Tibial artery (tissue), 4 donors: Measurements from ENCODE around the gene EFNA5.

ENCODE experiments used
- DNase-seq, 2 donors: peaks; one replicate each; pipeline ENCODE4 v3.0.0-alpha.2; 2019
- H3K27ac ChIP-seq, 2 donors: fragments of 200-600 bp; sonication (generic) in 1 of 2; 1 replicate in 1 of 2; 2 replicates in 1 of 2; pipeline ENCODE4 v1.5.1; 2018 to 2019; ENCODE audit warnings: mild to moderate bottlenecking in 1 of 2
- H3K27me3 ChIP-seq, 2 donors: fragments of 200-600 bp; sonication (generic) in 1 of 2; one replicate each; pipeline versions ENCODE4 v1.5.1 to v1.6.0; 2016 to 2019
- H3K36me3 ChIP-seq, 3 donors: fragments of 200-600 bp; sonication (generic) in 2 of 3; one replicate each; pipeline ENCODE4 v1.5.1; 2016 to 2019; ENCODE audit warnings: mild to moderate bottlenecking in 2 of 3
- H3K4me1 ChIP-seq, 4 donors: fragments of 200-600 bp; sonication (generic) in 2 of 4; 1 replicate in 3 of 4; 2 replicates in 1 of 4; pipeline ENCODE4 v1.5.1; 2016 to 2019
- H3K4me3 ChIP-seq, 2 donors: fragments of 200-600 bp; sonication (generic) in 1 of 2; 1 replicate in 1 of 2; 2 replicates in 1 of 2; pipeline ENCODE4 v1.5.1; 2018 to 2019; ENCODE audit warnings: mild to moderate bottlenecking in 2 of 2
- H3K9me3 ChIP-seq, 3 donors: fragments of 200-600 bp; sonication (generic) in 1 of 3; one replicate each; pipeline ENCODE4 v1.5.1; 2016 to 2019
- intact Hi-C: fragments of 100-400 bp; cut with DNase I; formaldehyde crosslinking; loops from one replicate; pipeline ENCODE4 v1.15.0; 2023; ENCODE audit warnings: low total_unique reads
- TF ChIP-seq, protein P1 (sequence below), 2 experiments: fragments of 200-600 bp in 1 of 2; fragments of 450-650 bp in 1 of 2; IDR thresholded peaks; one replicate each; pipeline ENCODE4 v1.5.1; 2017 to 2019; ENCODE audit warnings: antibody characterized with exemption in 2 of 2, mild to moderate bottlenecking in 1 of 2, moderate library complexity in 1 of 2

Gene EFNA5

DNA sequence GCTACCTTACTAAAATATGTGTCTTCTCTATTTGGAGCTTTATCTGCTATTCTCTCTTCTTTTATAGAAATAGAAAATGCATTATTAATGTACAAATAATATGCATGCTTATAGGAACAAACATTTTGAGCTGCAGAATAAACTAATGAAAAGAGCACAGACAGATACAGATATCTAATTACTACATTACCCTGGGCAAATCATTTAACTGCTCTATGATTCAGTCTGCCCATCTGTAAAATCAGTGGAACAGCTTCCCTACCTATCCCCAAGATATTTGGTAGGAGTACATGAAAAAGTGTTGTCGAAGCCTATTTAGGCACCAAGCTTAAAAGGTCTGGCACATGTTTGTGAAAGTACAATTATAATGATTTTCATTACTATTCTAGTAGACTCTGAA lies 166.3 kb downstream of the EFNA5 start:
- Histone ChIP-seq H3K4me1 (peaks cover 0 to 3% (median 0%) of the 10 kb centered on the region in 4 donors), H3K4me3 (no peak overlapping the region), H3K27me3 (no peaks in the 10 kb centered on the region), H3K9me3 (no peaks in the 10 kb centered on the region), H3K27ac (no peak overlapping the region), H3K36me3 (no peaks in the 10 kb centered on the region)
- TF ChIP-seq, protein P1, sequence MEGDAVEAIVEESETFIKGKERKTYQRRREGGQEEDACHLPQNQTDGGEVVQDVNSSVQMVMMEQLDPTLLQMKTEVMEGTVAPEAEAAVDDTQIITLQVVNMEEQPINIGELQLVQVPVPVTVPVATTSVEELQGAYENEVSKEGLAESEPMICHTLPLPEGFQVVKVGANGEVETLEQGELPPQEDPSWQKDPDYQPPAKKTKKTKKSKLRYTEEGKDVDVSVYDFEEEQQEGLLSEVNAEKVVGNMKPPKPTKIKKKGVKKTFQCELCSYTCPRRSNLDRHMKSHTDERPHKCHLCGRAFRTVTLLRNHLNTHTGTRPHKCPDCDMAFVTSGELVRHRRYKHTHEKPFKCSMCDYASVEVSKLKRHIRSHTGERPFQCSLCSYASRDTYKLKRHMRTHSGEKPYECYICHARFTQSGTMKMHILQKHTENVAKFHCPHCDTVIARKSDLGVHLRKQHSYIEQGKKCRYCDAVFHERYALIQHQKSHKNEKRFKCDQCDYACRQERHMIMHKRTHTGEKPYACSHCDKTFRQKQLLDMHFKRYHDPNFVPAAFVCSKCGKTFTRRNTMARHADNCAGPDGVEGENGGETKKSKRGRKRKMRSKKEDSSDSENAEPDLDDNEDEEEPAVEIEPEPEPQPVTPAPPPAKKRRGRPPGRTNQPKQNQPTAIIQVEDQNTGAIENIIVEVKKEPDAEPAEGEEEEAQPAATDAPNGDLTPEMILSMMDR (IDR thresholded peaks at IDR 0.05): no peak
- DNase-seq: no peak
- intact Hi-C loops: no loop called here

DNA sequence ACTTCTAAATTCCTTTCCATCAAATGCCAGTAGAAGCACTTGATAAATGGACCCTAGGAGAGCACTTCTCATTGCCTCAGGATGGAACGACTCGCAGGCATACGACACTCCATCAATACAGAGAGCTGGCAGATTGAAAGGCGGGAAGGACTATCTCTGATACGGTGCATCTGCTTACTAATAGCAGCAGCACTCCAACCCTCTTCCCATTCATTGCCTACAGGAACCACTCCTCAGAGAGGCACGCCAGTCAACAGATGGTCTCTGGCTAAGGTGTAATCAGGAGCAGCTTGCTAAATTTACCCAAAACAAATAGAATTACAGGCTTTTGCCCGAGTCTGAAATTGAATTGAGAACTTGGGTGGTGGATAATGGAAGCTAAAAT lies 168.1 kb downstream of the EFNA5 start:
- H3K9me3 ChIP-seq: no peaks in the 10 kb centered on the region
- no peaks in the 10 kb centered on the region for H3K36me3 ChIP-seq
- peaks cover 0 to 6% (median 0%) of the 10 kb centered on the region in 4 donors for H3K4me1 ChIP-seq
- TF ChIP-seq, protein P1 (IDR thresholded peaks at IDR 0.05): no peak
- intact Hi-C loops: no loop called here
- no peak overlapping the region for H3K27ac ChIP-seq
- H3K27me3 ChIP-seq: no peaks in the 10 kb centered on the region
- no peak overlapping the region for H3K4me3 ChIP-seq
- no peak for DNase-seq

DNA sequence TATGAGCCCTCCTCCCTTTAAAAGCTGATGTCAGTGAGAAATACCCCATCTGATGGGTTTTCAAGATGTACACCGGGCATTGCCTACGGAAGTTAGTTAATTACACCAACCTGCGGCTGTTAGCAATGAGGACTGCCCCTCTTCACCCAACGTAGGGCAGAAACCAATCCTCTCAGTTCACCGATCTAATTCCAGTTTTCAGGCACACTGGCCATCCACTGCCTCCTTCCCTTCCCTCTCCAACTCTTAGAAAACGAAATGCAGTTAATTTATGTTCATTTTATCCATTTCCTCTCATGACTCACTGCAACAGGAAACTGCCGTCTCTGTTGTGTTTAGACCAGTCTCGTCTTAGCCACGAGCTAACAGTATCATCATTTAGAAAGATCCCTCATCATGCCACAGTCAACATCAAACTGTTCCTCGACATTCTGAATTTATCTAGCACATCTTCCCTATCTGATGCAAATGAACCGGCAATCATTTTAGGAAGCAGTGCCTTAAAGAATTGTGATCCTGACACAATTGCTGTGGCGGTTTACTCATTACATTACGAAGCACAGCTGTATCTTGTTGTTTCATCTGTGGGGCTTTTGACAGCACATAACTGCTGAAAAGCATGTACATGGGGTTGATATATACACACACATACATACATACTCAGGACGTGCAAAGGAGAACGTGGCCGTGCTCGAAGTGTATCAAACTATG lies 168.6 kb downstream of the EFNA5 start:
- peaks cover 0 to 6% (median 0%) of the 10 kb centered on the region in 4 donors for H3K4me1 ChIP-seq
- no peaks in the 10 kb centered on the region for H3K36me3 ChIP-seq
- H3K27me3 ChIP-seq: no peaks in the 10 kb centered on the region
- H3K4me3 ChIP-seq: no peak overlapping the region
- intact Hi-C loops: no loop called here
- TF ChIP-seq, protein P1 (IDR thresholded peaks at IDR 0.05): no peak
- H3K27ac ChIP-seq: no peak overlapping the region
- DNase-seq: no peak
- H3K9me3 ChIP-seq: no peaks in the 10 kb centered on the region

DNA sequence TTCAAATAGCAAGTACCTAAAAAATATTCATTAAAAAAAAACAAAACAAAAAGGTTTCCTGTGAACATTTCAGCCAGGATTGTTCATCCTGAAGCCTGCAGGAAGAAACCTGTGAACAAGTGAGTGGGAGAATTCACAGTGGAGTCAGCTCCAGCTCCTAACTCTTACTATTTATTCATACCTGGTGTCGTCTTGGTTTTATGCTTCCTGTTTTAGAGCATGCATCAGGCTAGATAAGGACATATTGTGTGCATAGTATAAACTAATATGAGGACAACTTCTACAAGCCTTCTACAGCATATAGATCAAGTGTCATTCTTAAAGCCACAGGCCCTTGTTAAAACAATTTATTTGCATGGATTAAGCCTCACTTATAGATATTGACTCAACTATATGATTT lies 169.9 kb downstream of the EFNA5 start:
- intact Hi-C loops: no loop called here
- TF ChIP-seq, protein P1 (IDR thresholded peaks at IDR 0.05): no peak
- no peak for DNase-seq
- Histone ChIP-seq H3K27me3 (no peaks in the 10 kb centered on the region), H3K4me1 (peaks cover 0 to 6% (median 0%) of the 10 kb centered on the region in 4 donors), H3K36me3 (no peaks in the 10 kb centered on the region), H3K27ac (no peak overlapping the region), H3K4me3 (no peak overlapping the region), H3K9me3 (no peaks in the 10 kb centered on the region)

DNA sequence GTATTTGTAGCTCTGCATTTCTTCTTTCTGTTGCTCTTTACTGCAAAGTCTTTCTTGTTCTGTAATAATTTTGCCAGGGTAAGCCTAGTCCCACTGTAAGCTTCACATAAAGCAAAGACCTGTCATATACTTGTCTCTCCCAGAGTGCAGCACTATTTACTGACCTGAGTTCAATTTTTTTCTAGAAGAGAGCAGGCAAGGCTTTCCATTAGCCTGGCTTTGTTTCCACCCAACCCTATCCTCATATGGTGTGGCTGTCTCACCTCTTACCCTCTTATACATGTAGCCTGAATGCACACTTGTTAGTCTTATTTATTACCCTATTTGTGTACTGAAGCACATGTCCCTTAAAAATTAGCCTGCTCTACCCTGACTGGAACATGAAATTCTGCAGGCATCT lies 170.4 kb downstream of the EFNA5 start:
- H3K4me1 ChIP-seq: peaks cover 0 to 6% (median 0%) of the 10 kb centered on the region in 4 donors
- intact Hi-C loops: no loop called here

More for the DNA sequence above, 170.4 kb downstream of the EFNA5 start:
- TF ChIP-seq, protein P1 (IDR thresholded peaks at IDR 0.05): no peak
- H3K27ac ChIP-seq: no peak overlapping the region
- no peak for DNase-seq
- H3K27me3 ChIP-seq: no peaks in the 10 kb centered on the region
- H3K36me3 ChIP-seq: no peaks in the 10 kb centered on the region
- no peak overlapping the region for H3K4me3 ChIP-seq
- no peaks in the 10 kb centered on the region for H3K9me3 ChIP-seq
